ENCODE measurements around the gene MAGEA8. TPM values are rescaled to one million over a fixed set of nuclear protein-coding genes. Genes with fewer than 3 reads are reported as not detected.
"Not testable (repeated sequence)": the region's sequence is repeated elsewhere in the genome, so short reads cannot be mapped to it uniquely, and the experiment has no call there.

The MAGEA8 gene
- total RNA-seq, 1 experiment from 2014 or later, result not detected

DNA sequence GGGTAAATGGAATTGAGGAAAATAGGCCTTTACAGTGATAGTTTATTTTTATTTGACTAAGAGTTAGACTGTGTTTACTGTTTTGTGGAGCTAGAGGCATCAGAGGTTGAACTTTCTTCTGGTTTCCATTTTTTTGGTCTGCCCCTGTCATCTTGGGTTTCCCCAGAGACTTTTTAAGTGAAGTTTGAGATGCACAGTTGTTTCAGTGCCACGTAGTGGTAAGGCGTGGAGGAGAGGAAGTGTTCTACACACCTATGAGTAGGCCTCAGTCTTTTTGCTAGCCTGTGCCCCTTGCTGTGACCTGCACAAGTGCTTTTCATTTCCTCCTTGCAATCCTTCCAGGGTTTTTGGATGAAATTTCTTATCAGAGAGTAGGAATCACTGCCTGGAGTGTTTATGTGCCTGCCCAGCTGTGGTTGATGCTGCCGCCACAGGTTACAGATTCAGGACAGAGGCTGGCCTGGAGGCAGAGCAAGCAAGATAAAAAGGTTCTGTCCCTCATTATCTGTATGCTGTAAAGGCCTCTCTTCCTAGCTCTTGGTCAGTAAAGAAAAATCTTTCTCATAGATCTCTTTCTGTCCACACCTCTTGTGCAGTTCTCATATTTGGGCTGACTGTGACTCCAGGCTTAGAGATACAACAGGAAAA lies 35.9 kb downstream of the MAGEA8 start:
- BruUV-seq (replicated peaks), result no TSS peak
- ChIA-PET POLR2A (no interaction called here), CTCF (no interaction called here)
- TF ChIP-seq CTCF (IDR thresholded peaks at IDR 0.05; ENCODE audit: unreplicated experiment), result no peak
- no peak overlapping the region for H3K27ac Mint-ChIP-seq (ENCODE audit: low read depth, unreplicated experiment)
- no peak overlapping the region for H3K4me3 Mint-ChIP-seq (ENCODE audit: unreplicated experiment)
- no peaks in the 10 kb centered on the region for H3K9me3 Mint-ChIP-seq (ENCODE audit: unreplicated experiment)
- intact Hi-C loops (cut with micrococcal nuclease), result no loop called here
- no peaks in the 10 kb centered on the region for H3K27me3 Mint-ChIP-seq (ENCODE audit: insufficient read depth, unreplicated experiment)
- H3K36me3 Mint-ChIP-seq (ENCODE audit: insufficient read depth, unreplicated experiment), result no peaks in the 10 kb centered on the region
- no peak for DNase-seq (ENCODE audit: unreplicated experiment)
- H3K4me1 Mint-ChIP-seq (ENCODE audit: insufficient read depth, unreplicated experiment), result no peaks in the 10 kb centered on the region

GRCh38 chrX:149923836-149924235 lies 42.9 kb downstream of the MAGEA8 start:
- BruUV-seq (replicated peaks); H3K4me1 Mint-ChIP-seq (ENCODE audit: insufficient read depth, unreplicated experiment); H3K36me3 Mint-ChIP-seq (ENCODE audit: insufficient read depth, unreplicated experiment); intact Hi-C loops (cut with micrococcal nuclease); H3K9me3 Mint-ChIP-seq (ENCODE audit: unreplicated experiment); H3K27me3 Mint-ChIP-seq (ENCODE audit: insufficient read depth, unreplicated experiment); DNase-seq (ENCODE audit: unreplicated experiment); H3K27ac Mint-ChIP-seq (ENCODE audit: low read depth, unreplicated experiment); CTCF ChIA-PET; H3K4me3 Mint-ChIP-seq (ENCODE audit: unreplicated experiment); POLR2A ChIA-PET: not testable (repeated sequence)

GRCh38 chrX:149924434-149924833 lies 43.5 kb downstream of the MAGEA8 start:
- H3K27ac Mint-ChIP-seq (ENCODE audit: low read depth, unreplicated experiment); DNase-seq (ENCODE audit: unreplicated experiment); CTCF ChIA-PET; H3K27me3 Mint-ChIP-seq (ENCODE audit: insufficient read depth, unreplicated experiment); H3K4me3 Mint-ChIP-seq (ENCODE audit: unreplicated experiment); BruUV-seq (replicated peaks); POLR2A ChIA-PET; intact Hi-C loops (cut with micrococcal nuclease); H3K9me3 Mint-ChIP-seq (ENCODE audit: unreplicated experiment); H3K36me3 Mint-ChIP-seq (ENCODE audit: insufficient read depth, unreplicated experiment); H3K4me1 Mint-ChIP-seq (ENCODE audit: insufficient read depth, unreplicated experiment): not testable (repeated sequence)

DNA sequence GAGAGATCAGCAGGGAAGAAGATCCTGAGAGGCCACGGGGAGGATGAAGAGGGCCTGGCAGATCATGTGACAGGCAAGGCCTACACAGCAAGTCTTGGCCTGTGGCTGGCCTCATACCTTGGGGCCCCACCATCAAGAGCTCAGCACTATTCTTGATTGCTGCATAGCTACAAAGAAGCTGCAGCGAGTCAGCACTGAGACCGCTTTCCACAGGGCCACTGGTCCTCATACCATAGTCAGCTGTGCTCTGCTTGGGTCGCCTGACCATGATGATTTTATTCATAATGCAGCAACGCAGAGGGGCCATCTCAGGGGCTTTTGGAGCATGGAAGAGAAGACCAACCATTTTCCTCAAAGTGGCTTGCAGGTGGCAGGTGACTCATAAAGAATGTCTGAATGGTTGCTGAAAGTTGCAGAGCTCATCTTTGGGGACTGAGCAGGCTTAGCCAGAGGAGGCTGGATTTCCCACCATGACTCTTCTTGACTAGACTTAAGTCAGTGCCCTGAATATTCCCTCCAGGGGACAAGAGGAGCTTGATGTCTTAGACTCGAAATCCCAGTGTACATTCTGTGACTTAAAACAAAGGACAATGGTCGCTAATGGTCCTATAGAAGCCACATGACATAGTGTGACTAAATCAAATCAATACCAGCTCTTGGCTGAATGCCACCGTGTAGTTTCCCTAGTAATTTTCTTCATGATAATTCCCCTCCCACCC lies 46.4 kb downstream of the MAGEA8 start:
- H3K27me3 Mint-ChIP-seq (ENCODE audit: insufficient read depth, unreplicated experiment); POLR2A ChIA-PET; H3K4me1 Mint-ChIP-seq (ENCODE audit: insufficient read depth, unreplicated experiment); intact Hi-C loops (cut with micrococcal nuclease); H3K36me3 Mint-ChIP-seq (ENCODE audit: insufficient read depth, unreplicated experiment); DNase-seq (ENCODE audit: unreplicated experiment); BruUV-seq (replicated peaks); H3K27ac Mint-ChIP-seq (ENCODE audit: low read depth, unreplicated experiment); H3K9me3 Mint-ChIP-seq (ENCODE audit: unreplicated experiment); H3K4me3 Mint-ChIP-seq (ENCODE audit: unreplicated experiment); CTCF ChIA-PET: not testable (repeated sequence)

- BruUV-seq (replicated peaks); H3K9me3 Mint-ChIP-seq (ENCODE audit: unreplicated experiment); CTCF ChIA-PET; intact Hi-C loops (cut with micrococcal nuclease); POLR2A ChIA-PET; H3K4me3 Mint-ChIP-seq (ENCODE audit: unreplicated experiment); H3K4me1 Mint-ChIP-seq (ENCODE audit: insufficient read depth, unreplicated experiment); DNase-seq (ENCODE audit: unreplicated experiment); H3K36me3 Mint-ChIP-seq (ENCODE audit: insufficient read depth, unreplicated experiment); H3K27ac Mint-ChIP-seq (ENCODE audit: low read depth, unreplicated experiment); H3K27me3 Mint-ChIP-seq (ENCODE audit: insufficient read depth, unreplicated experiment): not testable (repeated sequence)
These were observed 46.9 kb downstream of the MAGEA8 start for GRCh38 chrX:149927964-149928258.

- H3K4me3 Mint-ChIP-seq (ENCODE audit: unreplicated experiment); CTCF ChIA-PET; H3K4me1 Mint-ChIP-seq (ENCODE audit: insufficient read depth, unreplicated experiment); POLR2A ChIA-PET; intact Hi-C loops (cut with micrococcal nuclease); H3K27ac Mint-ChIP-seq (ENCODE audit: low read depth, unreplicated experiment); BruUV-seq (replicated peaks); H3K9me3 Mint-ChIP-seq (ENCODE audit: unreplicated experiment); H3K36me3 Mint-ChIP-seq (ENCODE audit: insufficient read depth, unreplicated experiment); H3K27me3 Mint-ChIP-seq (ENCODE audit: insufficient read depth, unreplicated experiment); DNase-seq (ENCODE audit: unreplicated experiment): not testable (repeated sequence)
These were observed 47.7 kb downstream of the MAGEA8 start for GRCh38 chrX:149928635-149929034.

GRCh38 chrX:149929400-149929799 lies 48.4 kb downstream of the MAGEA8 start, which contains the start of gene HSFX4:
Gene HSFX4 (plus strand): TSS chrX:149929573. CDS start chrX:149929645, 72 bp downstream.
- DNase-seq (ENCODE audit: unreplicated experiment); H3K27me3 Mint-ChIP-seq (ENCODE audit: insufficient read depth, unreplicated experiment); H3K4me3 Mint-ChIP-seq (ENCODE audit: unreplicated experiment); POLR2A ChIA-PET; CTCF ChIA-PET; H3K4me1 Mint-ChIP-seq (ENCODE audit: insufficient read depth, unreplicated experiment); H3K9me3 Mint-ChIP-seq (ENCODE audit: unreplicated experiment); H3K27ac Mint-ChIP-seq (ENCODE audit: low read depth, unreplicated experiment); BruUV-seq (replicated peaks); intact Hi-C loops (cut with micrococcal nuclease): not testable (repeated sequence)
- peaks cover 12% of the 10 kb centered on the region for H3K36me3 Mint-ChIP-seq (ENCODE audit: insufficient read depth, unreplicated experiment)

DNA sequence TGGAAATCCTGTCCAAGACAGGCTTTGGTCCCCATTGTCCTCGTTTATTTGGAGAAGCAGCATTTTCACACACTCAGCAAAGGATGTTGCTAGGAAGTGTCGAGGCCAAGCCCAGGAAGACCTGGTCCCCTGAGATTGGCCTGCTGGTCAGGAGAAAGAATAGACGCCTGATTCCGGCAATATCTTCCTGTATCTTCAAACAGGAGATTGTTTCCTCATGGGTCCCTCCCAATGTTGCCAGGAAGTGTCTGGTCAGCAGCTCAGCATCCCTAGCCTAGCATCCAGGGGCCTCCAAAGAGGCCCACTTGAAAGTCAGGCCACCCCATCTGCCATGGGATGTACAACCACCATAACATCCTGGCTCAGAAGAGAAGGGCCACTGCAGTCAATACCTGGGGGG lies 50.4 kb downstream of the MAGEA8 start:
- POLR2A ChIA-PET; H3K27ac Mint-ChIP-seq (ENCODE audit: low read depth, unreplicated experiment); CTCF ChIA-PET; H3K4me1 Mint-ChIP-seq (ENCODE audit: insufficient read depth, unreplicated experiment); BruUV-seq (replicated peaks); H3K4me3 Mint-ChIP-seq (ENCODE audit: unreplicated experiment); H3K9me3 Mint-ChIP-seq (ENCODE audit: unreplicated experiment); H3K27me3 Mint-ChIP-seq (ENCODE audit: insufficient read depth, unreplicated experiment); DNase-seq (ENCODE audit: unreplicated experiment); intact Hi-C loops (cut with micrococcal nuclease): not testable (repeated sequence)
- H3K36me3 Mint-ChIP-seq (ENCODE audit: insufficient read depth, unreplicated experiment), result peaks cover 12% of the 10 kb centered on the region

GRCh38 chrX:149932150-149932549 lies 51.2 kb downstream of the MAGEA8 start:
- H3K9me3 Mint-ChIP-seq (ENCODE audit: unreplicated experiment); H3K4me1 Mint-ChIP-seq (ENCODE audit: insufficient read depth, unreplicated experiment); CTCF ChIA-PET; POLR2A ChIA-PET; H3K27ac Mint-ChIP-seq (ENCODE audit: low read depth, unreplicated experiment); BruUV-seq (replicated peaks); intact Hi-C loops (cut with micrococcal nuclease); H3K4me3 Mint-ChIP-seq (ENCODE audit: unreplicated experiment); H3K27me3 Mint-ChIP-seq (ENCODE audit: insufficient read depth, unreplicated experiment); DNase-seq (ENCODE audit: unreplicated experiment): not testable (repeated sequence)
- peaks cover 12% of the 10 kb centered on the region for H3K36me3 Mint-ChIP-seq (ENCODE audit: insufficient read depth, unreplicated experiment)

All from MCF 10A (cell line).